Trophoblast cell (in vitro differentiated cells and primary cell): ENCODE data around the gene B3GALNT1.

Source experiments
- DNase-seq, 2 donors: peaks; one replicate each; pipeline ENCODE4 v3.0.0-alpha.2; 2016
- H2AFZ ChIP-seq: 2 replicates; pipeline ENCODE4 v1.6.1; 2013; ENCODE audit warnings: low read length, moderate library complexity, mild to moderate bottlenecking; ENCODE audit not compliant: insufficient read depth, poor library complexity
- H2AK5ac ChIP-seq: 2 replicates; pipeline ENCODE4 v1.6.1; 2013; ENCODE audit warnings: mild to moderate bottlenecking, low read length
- H2BK120ac ChIP-seq: 2 replicates; pipeline ENCODE4 v1.6.1; 2013; ENCODE audit warnings: low read length, mild to moderate bottlenecking, moderate library complexity; ENCODE audit not compliant: insufficient read depth, poor library complexity
- H2BK12ac ChIP-seq: 2 replicates; pipeline ENCODE4 v1.6.1; 2013; ENCODE audit warnings: mild to moderate bottlenecking, low read length, moderate library complexity
- H2BK5ac ChIP-seq: 2 replicates; pipeline ENCODE4 v1.6.1; 2013; ENCODE audit warnings: low read length, low read depth, moderate library complexity, mild to moderate bottlenecking; ENCODE audit not compliant: poor library complexity
- H3K14ac ChIP-seq: 2 replicates; pipeline ENCODE4 v1.6.1; 2013; ENCODE audit warnings: mild to moderate bottlenecking, low read length
- H3K18ac ChIP-seq: 2 replicates; pipeline ENCODE4 v1.6.1; 2013; ENCODE audit warnings: mild to moderate bottlenecking, low read length
- H3K23ac ChIP-seq: 2 replicates; pipeline ENCODE4 v1.6.1; 2013; ENCODE audit warnings: low read length
- H3K27ac ChIP-seq: 2 replicates; pipeline ENCODE4 v1.5.1; 2013; ENCODE audit warnings: low read depth, mild to moderate bottlenecking, inconsistent platforms, low read length, moderate library complexity
- H3K27me3 ChIP-seq: 2 replicates; pipeline ENCODE4 v1.6.1; 2013; ENCODE audit warnings: inconsistent platforms, mild to moderate bottlenecking, low read length, moderate library complexity; ENCODE audit not compliant: insufficient read depth
- H3K36me3 ChIP-seq, 2 experiments: 1 replicate in 1 of 2; 2 replicates in 1 of 2; pipeline ENCODE4 v1.6.1; 2013; ENCODE audit warnings: low read length in 2 of 2, mild to moderate bottlenecking in 2 of 2, moderate library complexity in 1 of 2; ENCODE audit not compliant: insufficient read depth in 2 of 2, control insufficient read depth in 1 of 2
- H3K4ac ChIP-seq: 2 replicates; pipeline ENCODE4 v1.6.1; 2013; ENCODE audit warnings: low read depth, mild to moderate bottlenecking, low read length, moderate library complexity
- H3K4me1 ChIP-seq, 2 experiments: 1 replicate in 1 of 2; 2 replicates in 1 of 2; pipeline ENCODE4 v1.6.1; 2013; ENCODE audit warnings: low read length in 2 of 2, mild to moderate bottlenecking in 2 of 2, moderate library complexity in 1 of 2; ENCODE audit not compliant: insufficient read depth in 2 of 2, control insufficient read depth in 1 of 2
- H3K4me2 ChIP-seq: 2 replicates; pipeline ENCODE4 v1.6.1; 2013; ENCODE audit warnings: inconsistent platforms, mild to moderate bottlenecking, low read length, moderate library complexity
- H3K4me3 ChIP-seq: 2 replicates; pipeline ENCODE4 v1.5.1; 2013; ENCODE audit warnings: mild to moderate bottlenecking, low read depth, low read length, inconsistent platforms
- H3K79me1 ChIP-seq: one replicate; pipeline ENCODE4 v1.6.1; 2013; ENCODE audit warnings: low read length
- H3K79me2 ChIP-seq: 2 replicates; pipeline ENCODE4 v1.6.1; 2013; ENCODE audit warnings: low read length, mild to moderate bottlenecking; ENCODE audit not compliant: control insufficient read depth, insufficient read depth, poor library complexity
- H3K9ac ChIP-seq: 2 replicates; pipeline ENCODE4 v1.6.1; 2013; ENCODE audit warnings: mild to moderate bottlenecking, low read length
- H3K9me3 ChIP-seq: 2 replicates; pipeline ENCODE4 v1.6.1; 2013; ENCODE audit warnings: low read depth, mild to moderate bottlenecking, control low read depth, inconsistent platforms, low read length; ENCODE audit not compliant: insufficient read depth
- H4K12ac ChIP-seq: 2 replicates; pipeline ENCODE4 v1.6.1; 2013; ENCODE audit warnings: low read depth, mild to moderate bottlenecking, low read length, moderate library complexity
- H4K8ac ChIP-seq: 2 replicates; pipeline ENCODE4 v1.6.1; 2013; ENCODE audit warnings: low read depth, mild to moderate bottlenecking, low read length, moderate library complexity
- H4K91ac ChIP-seq: one replicate; pipeline ENCODE4 v1.6.1; 2013; ENCODE audit warnings: low read depth, mild to moderate bottlenecking, low read length, moderate library complexity
- WGBS: extraction: QIAGEN DNeasy Blood & Tissue Kit; methylation state at CpG from one replicate; pipeline ENCODE4 v1.1.7; 2013; ENCODE audit warnings: missing lambda C conversion rate; ENCODE audit not compliant: insufficient read length, insufficient coverage; ENCODE audit errors: extremely low coverage; 5-methylcytosine and 5-hydroxymethylcytosine counted together

The B3GALNT1 gene

GRCh38 chr3:161072211-161072621, 32.9 kb downstream of the B3GALNT1 start:
- no peak for DNase-seq
- Histone ChIP-seq H3K4me2 (no peak overlapping the region), H2BK120ac (no peak overlapping the region), H2AFZ (no peak overlapping the region), H3K4me1 (peaks cover 4 to 7% of the 10 kb centered on the region in 2 experiments), H3K14ac (no peak overlapping the region), H3K4ac (no peak overlapping the region), H2BK12ac (no peak overlapping the region), H3K27me3 (no peaks in the 10 kb centered on the region), H3K79me2 (no peaks in the 10 kb centered on the region), H4K8ac (no peak overlapping the region), H4K12ac (no peak overlapping the region), H3K18ac (no peak overlapping the region), H3K9ac (no peak overlapping the region), H3K9me3 (no peaks in the 10 kb centered on the region), H4K91ac (no peak overlapping the region), H2BK5ac (no peak overlapping the region), H2AK5ac (no peak overlapping the region), H3K36me3 (no peaks in the 10 kb centered on the region), H3K23ac (no peak overlapping the region), H3K27ac (no peak overlapping the region), H3K4me3 (no peak overlapping the region), H3K79me1 (no peaks in the 10 kb centered on the region)
- WGBS = no CpG with 5 or more reads among the region's 1 CpG

DNA sequence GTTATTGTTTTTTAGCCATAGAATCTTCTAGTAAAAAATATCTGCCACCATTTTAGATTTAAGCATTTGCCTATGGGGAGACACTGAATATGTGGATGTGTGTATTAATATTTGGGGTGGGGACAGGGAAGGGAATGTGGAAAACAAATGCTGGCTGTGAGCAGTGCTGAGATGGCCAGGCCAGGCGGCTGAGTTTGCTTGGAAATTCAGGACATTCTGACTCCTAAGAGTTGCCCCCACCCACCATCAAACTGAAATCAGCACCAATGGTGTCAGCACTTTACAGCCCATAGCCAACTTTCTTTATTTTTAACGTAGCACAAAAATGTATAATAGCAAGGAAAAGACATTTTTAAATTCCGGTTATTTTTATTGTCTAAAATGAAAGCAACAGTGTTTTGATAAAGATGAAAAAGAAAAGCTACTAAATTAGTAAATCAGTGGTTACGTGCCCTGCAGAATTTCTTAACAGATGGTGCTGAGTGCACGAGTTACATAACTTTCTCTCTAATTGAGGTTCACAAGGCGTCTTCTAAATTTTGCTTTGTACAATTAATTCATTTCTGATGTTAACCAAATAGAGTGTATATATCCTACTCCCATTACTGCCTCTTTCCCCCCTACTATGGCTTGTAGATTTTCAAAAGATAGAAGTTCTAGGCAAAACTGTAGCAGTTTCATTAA, 34.0 kb downstream of the B3GALNT1 start:
- Histone ChIP-seq H2AFZ (no peak overlapping the region), H2BK120ac (no peak overlapping the region), H3K4me1 (peaks cover 4 to 7% of the 10 kb centered on the region in 2 experiments), H3K27ac (no peak overlapping the region), H3K9ac (no peak overlapping the region), H2AK5ac (no peak overlapping the region), H3K36me3 (no peaks in the 10 kb centered on the region), H3K18ac (no peak overlapping the region), H3K79me1 (no peaks in the 10 kb centered on the region), H2BK12ac (no peak overlapping the region), H4K91ac (no peak overlapping the region), H4K8ac (no peak overlapping the region), H3K4me2 (no peak overlapping the region), H3K4me3 (no peak overlapping the region), H3K79me2 (no peaks in the 10 kb centered on the region), H3K14ac (no peak overlapping the region), H2BK5ac (no peak overlapping the region), H3K4ac (no peak overlapping the region), H3K23ac (no peak overlapping the region), H4K12ac (no peak overlapping the region), H3K9me3 (no peaks in the 10 kb centered on the region), H3K27me3 (no peaks in the 10 kb centered on the region)
- no CpG with 5 or more reads among the region's 6 CpGs for WGBS
- no peak for DNase-seq

GRCh38 chr3:161070252-161070930, 34.8 kb downstream of the B3GALNT1 start:
- H4K12ac ChIP-seq = no peak overlapping the region
- no peak overlapping the region for H2AFZ ChIP-seq
- DNase-seq = no peak
- no peak overlapping the region for H2BK12ac ChIP-seq
- H3K9me3 ChIP-seq = no peaks in the 10 kb centered on the region
- H3K36me3 ChIP-seq = no peaks in the 10 kb centered on the region
- H2AK5ac ChIP-seq = no peak overlapping the region
- H4K8ac ChIP-seq = no peak overlapping the region
- H3K4me1 ChIP-seq = peaks cover 4 to 7% of the 10 kb centered on the region in 2 experiments
- H3K14ac ChIP-seq = peak overlapping the region; percentile 53
- no peak overlapping the region for H3K9ac ChIP-seq
- no peak overlapping the region for H4K91ac ChIP-seq
- no peak overlapping the region for H3K4me2 ChIP-seq
- no peak overlapping the region for H2BK5ac ChIP-seq
- no peak overlapping the region for H2BK120ac ChIP-seq
- no peaks in the 10 kb centered on the region for H3K79me1 ChIP-seq
- peak overlapping the region; percentile 71 for H3K23ac ChIP-seq
- no CpG with 5 or more reads among the region's 9 CpGs for WGBS
- H3K27me3 ChIP-seq = no peaks in the 10 kb centered on the region
- H3K27ac ChIP-seq = no peak overlapping the region
- no peak overlapping the region for H3K18ac ChIP-seq
- no peak overlapping the region for H3K4me3 ChIP-seq
- no peak overlapping the region for H3K4ac ChIP-seq
- no peaks in the 10 kb centered on the region for H3K79me2 ChIP-seq

GRCh38 chr3:161069511-161070251, 35.5 kb downstream of the B3GALNT1 start:
- H2BK12ac ChIP-seq = no peak overlapping the region
- H2BK5ac ChIP-seq = no peak overlapping the region
- H3K4ac ChIP-seq = no peak overlapping the region
- no peak overlapping the region for H3K9ac ChIP-seq
- no peaks in the 10 kb centered on the region for H3K79me1 ChIP-seq
- H3K18ac ChIP-seq = no peak overlapping the region
- H3K4me2 ChIP-seq = no peak overlapping the region
- no peak overlapping the region for H4K8ac ChIP-seq
- H3K23ac ChIP-seq = no peak overlapping the region
- H3K9me3 ChIP-seq = no peaks in the 10 kb centered on the region
- peaks cover 4 to 7% of the 10 kb centered on the region in 2 experiments for H3K4me1 ChIP-seq
- H3K27me3 ChIP-seq = no peaks in the 10 kb centered on the region
- WGBS = no CpG with 5 or more reads among the region's 5 CpGs
- no peak overlapping the region for H2AK5ac ChIP-seq
- no peaks in the 10 kb centered on the region for H3K79me2 ChIP-seq
- H2AFZ ChIP-seq = no peak overlapping the region
- H4K91ac ChIP-seq = no peak overlapping the region
- no peak overlapping the region for H4K12ac ChIP-seq
- no peaks in the 10 kb centered on the region for H3K36me3 ChIP-seq
- no peak overlapping the region for H3K14ac ChIP-seq
- H3K27ac ChIP-seq = no peak overlapping the region
- no peak overlapping the region for H2BK120ac ChIP-seq
- peak in 1 of 2 donors; percentile 58 for DNase-seq
- H3K4me3 ChIP-seq = no peak overlapping the region
